HEK293 (cell line): Measurements from ENCODE around the gene DNAH1.
"Not testable (repeated sequence)": the region's sequence is repeated elsewhere in the genome, so short reads cannot be mapped to it uniquely, and the experiment has no call there.

Experiments
- CTCF ChIA-PET: fragments of 350-600 bp; formaldehyde crosslinking; extraction: SDS; loops from one replicate; lab custom pipeline; 2021; ENCODE audit warnings: antibody characterized with exemption; lab: Yijun Ruan, JAX
- POLR2A ChIA-PET: fragments of 300-600 bp; formaldehyde crosslinking; extraction: SDS; loops from one replicate; lab custom pipeline; 2020; ENCODE audit warnings: antibody characterized with exemption, inconsistent platforms; lab: Yijun Ruan, JAX
- H3K27ac ChIP-seq: fragments of 200-500 bp; sonication (Bioruptor generic); 2 replicates; pipeline ENCODE4 v1.5.1; 2014; ENCODE audit warnings: low read depth, low read length, control low read depth, inconsistent platforms; ENCODE audit errors: extremely low read depth
- H3K36me3 ChIP-seq, 2 experiments: fragments of 200-500 bp in 1 of 2; sonication (Bioruptor generic) in 1 of 2; 1 replicate in 1 of 2; 2 replicates in 1 of 2; pipeline ENCODE4 v1.5.1; 2014 to 2017; ENCODE audit warnings: inconsistent platforms in 2 of 2, low read length in 2 of 2; ENCODE audit not compliant: control insufficient read depth in 2 of 2, insufficient read depth in 1 of 2
- H3K4me1 ChIP-seq: fragments of 200-500 bp; sonication (Bioruptor generic); 2 replicates; pipeline ENCODE4 v1.5.1; 2014; ENCODE audit warnings: mild to moderate bottlenecking, low read length, inconsistent platforms; ENCODE audit not compliant: control insufficient read depth, insufficient read depth
- H3K4me3 ChIP-seq: 2 replicates; pipeline ENCODE4 v1.5.1; 2011; ENCODE audit warnings: low read depth, mild to moderate bottlenecking, control low read depth, low read length, moderate library complexity
- H3K9me3 ChIP-seq: fragments of 200-500 bp; sonication (Bioruptor generic); 2 replicates; pipeline ENCODE4 v1.5.1; 2014; ENCODE audit warnings: low read depth, low read length, inconsistent platforms; ENCODE audit not compliant: control insufficient read depth, insufficient read depth
- BCL11A ChIP-seq: fragments of 450-650 bp; formaldehyde crosslinking; IDR thresholded peaks from 2 replicates; pipeline ENCODE4 v1.5.1; 2016; ENCODE audit warnings: low read depth, missing biosample characterization, missing genetic modification characterization
- GLIS1 ChIP-seq: fragments of 450-650 bp; formaldehyde crosslinking; IDR thresholded peaks from 2 replicates; pipeline ENCODE4 v1.5.1; 2016; ENCODE audit warnings: missing biosample characterization, missing genetic modification characterization
- MEIS1 ChIP-seq: sonication (generic); formaldehyde crosslinking; IDR thresholded peaks from 2 replicates; pipeline ENCODE4 v1.8.1; 2022; ENCODE audit warnings: missing genetic modification reagents, mild to moderate bottlenecking, borderline replicate concordance
- PRDM6 ChIP-seq: fragments of 450-650 bp; formaldehyde crosslinking; IDR thresholded peaks from 2 replicates; pipeline ENCODE4 v1.5.1; 2017; ENCODE audit warnings: missing biosample characterization, missing genetic modification characterization
- ZBTB17 ChIP-seq: fragments of 450-650 bp; formaldehyde crosslinking; IDR thresholded peaks from 2 replicates; pipeline ENCODE4 v1.5.1; 2016; ENCODE audit warnings: missing biosample characterization, missing genetic modification characterization
- ZFP3 ChIP-seq: fragments of 450-650 bp; formaldehyde crosslinking; IDR thresholded peaks from 2 replicates; pipeline ENCODE4 v1.5.1; 2016; ENCODE audit warnings: low read depth, missing biosample characterization, missing genetic modification characterization
- ZNF112 ChIP-seq: fragments of 450-650 bp; formaldehyde crosslinking; IDR thresholded peaks from 2 replicates; pipeline ENCODE4 v1.5.0; 2017; ENCODE audit warnings: missing biosample characterization, missing genetic modification characterization
- ZNF37A ChIP-seq: fragments of 450-650 bp; IDR thresholded peaks from 2 replicates; pipeline ENCODE4 v1.5.1; 2018; ENCODE audit warnings: missing biosample characterization, missing genetic modification characterization
- ZNF600 ChIP-seq: fragments of 450-650 bp; formaldehyde crosslinking; IDR thresholded peaks from 2 replicates; pipeline ENCODE4 v1.5.1; 2016; ENCODE audit warnings: missing biosample characterization, missing genetic modification characterization
- ZNF610 ChIP-seq: fragments of 450-650 bp; formaldehyde crosslinking; IDR thresholded peaks from 2 replicates; pipeline ENCODE4 v1.5.1; 2016; ENCODE audit warnings: missing biosample characterization, missing genetic modification characterization, borderline replicate concordance
- ZNF660 ChIP-seq: fragments of 450-650 bp; IDR thresholded peaks from 2 replicates; pipeline ENCODE4 v1.5.1; 2018; ENCODE audit warnings: missing biosample characterization, mild to moderate bottlenecking, missing genetic modification characterization
- ZNF692 ChIP-seq: fragments of 450-650 bp; formaldehyde crosslinking; IDR thresholded peaks from 2 replicates; pipeline ENCODE4 v1.5.1; 2016; ENCODE audit warnings: missing biosample characterization, missing genetic modification characterization
- ZNF837 ChIP-seq: fragments of 450-650 bp; formaldehyde crosslinking; IDR thresholded peaks from 2 replicates; pipeline ENCODE4 v1.5.1; 2016; ENCODE audit warnings: missing biosample characterization, missing genetic modification characterization
- TF ChIP-seq, protein P1 (sequence below): fragments of 450-650 bp; formaldehyde crosslinking; IDR thresholded peaks from 2 replicates; pipeline ENCODE4 v1.5.1; 2017; ENCODE audit warnings: missing biosample characterization, missing genetic modification characterization

The DNAH1 gene

GRCh38 chr3:52280050-52280461 lies 36.1 kb upstream of the DNAH1 start:
- no peak overlapping the region for H3K4me3 ChIP-seq
- ChIA-PET CTCF (interaction anchor here (0.7 to 2.9 kb wide), 4 partner anchors 27 to 613 kb away, joined by 3 to 19 read pairs (median 4); no protein-coding TSS in a partner anchor), POLR2A (interaction anchor here (0.7 to 1.1 kb wide), 2 partner anchors 12 to 40 kb away, joined by 4 read pairs; no protein-coding TSS in a partner anchor)
- H3K36me3 ChIP-seq, result peaks cover 0 to 17% of the 10 kb centered on the region in 2 experiments; a peak in 2 of 3 replicates
- H3K4me1 ChIP-seq, result no peaks in the 10 kb centered on the region
- TF ChIP-seq ZNF37A (tag by site-specific recombination) (no peak), ZNF692 (no peak), PRDM6 (tag by site-specific recombination) (0 out of 2 replicates have a peak, but pooled peaks have one; percentile 8), ZNF600 (0 out of 2 replicates have a peak, but pooled peaks have one; percentile 22), ZBTB17 (tag by site-specific recombination) (peak; percentile 61)
- TF ChIP-seq, protein P1, sequence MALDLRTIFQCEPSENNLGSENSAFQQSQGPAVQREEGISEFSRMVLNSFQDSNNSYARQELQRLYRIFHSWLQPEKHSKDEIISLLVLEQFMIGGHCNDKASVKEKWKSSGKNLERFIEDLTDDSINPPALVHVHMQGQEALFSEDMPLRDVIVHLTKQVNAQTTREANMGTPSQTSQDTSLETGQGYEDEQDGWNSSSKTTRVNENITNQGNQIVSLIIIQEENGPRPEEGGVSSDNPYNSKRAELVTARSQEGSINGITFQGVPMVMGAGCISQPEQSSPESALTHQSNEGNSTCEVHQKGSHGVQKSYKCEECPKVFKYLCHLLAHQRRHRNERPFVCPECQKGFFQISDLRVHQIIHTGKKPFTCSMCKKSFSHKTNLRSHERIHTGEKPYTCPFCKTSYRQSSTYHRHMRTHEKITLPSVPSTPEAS (tag by site-specific recombination), result peak; percentile 46
- TF ChIP-seq, all 188 proteins: peak for 4
- H3K9me3 ChIP-seq, result no peaks in the 10 kb centered on the region
- H3K27ac ChIP-seq, result no peak overlapping the region

- peaks cover 0 to 5% of the 10 kb centered on the region in 2 experiments; a peak in 1 of 3 replicates for H3K36me3 ChIP-seq
- no peak overlapping the region for H3K4me3 ChIP-seq
- H3K9me3 ChIP-seq, result no peaks in the 10 kb centered on the region
- TF ChIP-seq ZNF660 (tag by site-specific recombination) (0 out of 2 replicates have a peak, but pooled peaks have one; percentile 4), ZNF610 (no peak), GLIS1 (peak; percentile 68), MEIS1 (CRISPR knock-in tag) (no peak), PRDM6 (tag by site-specific recombination) (0 out of 2 replicates have a peak, but pooled peaks have one; percentile 15), ZNF112 (no peak)
- TF ChIP-seq, all 188 proteins: peak for 3
- ChIA-PET CTCF (interaction anchor here (1.2 to 2.9 kb wide), 2 partner anchors 50 to 57 kb away, joined by 11 to 19 read pairs; no protein-coding TSS in a partner anchor), POLR2A (interaction anchor here (0.6 kb wide), 1 partner anchor 610 kb away, joined by 3 read pairs; no protein-coding TSS in a partner anchor)
- Histone ChIP-seq H3K4me1 (no peaks in the 10 kb centered on the region), H3K27ac (no peak overlapping the region)
Measured at GRCh38 chr3:52281981-52282801, 33.9 kb upstream of the DNAH1 start.

- no peaks in the 10 kb centered on the region for H3K9me3 ChIP-seq
- ChIA-PET POLR2A (no interaction called here), CTCF (no interaction called here)
- no peaks in the 10 kb centered on the region for H3K4me1 ChIP-seq
- peaks cover 0 to 4% of the 10 kb centered on the region in 2 experiments; a peak in 1 of 3 replicates for H3K36me3 ChIP-seq
- TF ChIP-seq BCL11A (tag by site-specific recombination), result no peak
- TF ChIP-seq ZNF837 (tag by site-specific recombination), result no peak
- no peak for TF ChIP-seq ZFP3
- no peak overlapping the region for H3K4me3 ChIP-seq
- no peak overlapping the region for H3K27ac ChIP-seq
Measured at GRCh38 chr3:52283306-52283705, 32.8 kb upstream of the DNAH1 start.

GRCh38 chr3:52284051-52284450 lies 32.1 kb upstream of the DNAH1 start:
- H3K4me1 ChIP-seq, POLR2A ChIA-PET, H3K4me3 ChIP-seq, H3K36me3 ChIP-seq, H3K9me3 ChIP-seq, H3K27ac ChIP-seq: not testable (repeated sequence)
- CTCF ChIA-PET, result interaction anchor here (1.1 to 1.8 kb wide), 2 partner anchors 46 to 53 kb away, joined by 3 to 5 read pairs; partner anchors contain the start of gene TWF2
